IMR-90 (cell line): ENCODE data around the gene RAB1A. TPM values are rescaled to one million over a fixed set of nuclear protein-coding genes. Genes with fewer than 3 reads are reported as not detected.

ENCODE experiments used
- ATAC-seq: fragments of 200-7000 bp; cut with Tn5 transposase; 2 replicates; pipeline ENCODE4 v1.9.1; 2020; ENCODE audit warnings: low read depth, mild to moderate bottlenecking, moderate library complexity
- BruUV-seq: library from RNA; stranded (reverse); fragments of 400-500 nt; replicated peaks from 2 replicates; lab custom pipeline; 2021; lab: Mats Ljungman, UMichigan
- CTCF ChIA-PET: fragments of 300-600 bp; formaldehyde crosslinking; extraction: SDS; loops from one replicate; lab custom pipeline; 2021; ENCODE audit warnings: antibody characterized with exemption; lab: Yijun Ruan, JAX
- POLR2A ChIA-PET: fragments of 300-600 bp; sonication (Branson Sonifier 250); formaldehyde crosslinking; loops from one replicate; lab custom pipeline; 2022; ENCODE audit warnings: antibody characterized with exemption; ENCODE audit not compliant: unreplicated experiment; lab: Charles Lee
- DNase-seq: peaks from one replicate; pipeline ENCODE4 v3.0.0; 2013
- H2AFZ ChIP-seq: replicated peaks from 2 replicates; pipeline ENCODE3; 2013; ENCODE audit warnings: low read length, mild to moderate bottlenecking; ENCODE audit not compliant: poor library complexity
- H2AK5ac ChIP-seq: 2 replicates; pipeline ENCODE4 v1.6.1; 2013; ENCODE audit warnings: low read depth, low read length, inconsistent platforms
- H2AK9ac ChIP-seq: replicated peaks from 2 replicates; pipeline ENCODE3; 2013; ENCODE audit warnings: mild to moderate bottlenecking, low read depth, low read length, moderate library complexity; ENCODE audit not compliant: poor library complexity
- H2BK120ac ChIP-seq: 2 replicates; pipeline ENCODE4 v1.6.1; 2013; ENCODE audit warnings: low read depth, low read length, inconsistent platforms
- H2BK15ac ChIP-seq: 3 replicates; pipeline ENCODE4 v1.6.1; 2013; ENCODE audit warnings: low read depth, low read length, inconsistent platforms
- H2BK20ac ChIP-seq: 2 replicates; pipeline ENCODE4 v1.6.1; 2013; ENCODE audit warnings: low read depth, mild to moderate bottlenecking, inconsistent platforms, low read length, moderate library complexity
- H2BK5ac ChIP-seq: 2 replicates; pipeline ENCODE4 v1.6.1; 2013; ENCODE audit warnings: mild to moderate bottlenecking, low read depth, low read length, inconsistent platforms; ENCODE audit not compliant: poor library complexity, severe bottlenecking
- H3K14ac ChIP-seq: replicated peaks from 2 replicates; pipeline ENCODE4 v1.6.1; 2013; ENCODE audit warnings: low read depth, low read length, inconsistent platforms
- H3K18ac ChIP-seq: 2 replicates; pipeline ENCODE4 v1.6.1; 2013; ENCODE audit warnings: low read depth, low read length, control low read depth
- H3K23ac ChIP-seq: 2 replicates; pipeline ENCODE4 v1.6.1; 2013; ENCODE audit warnings: low read depth, low read length, inconsistent platforms
- H3K27ac ChIP-seq: 2 replicates; pipeline ENCODE4 v1.5.1; 2013; ENCODE audit warnings: mild to moderate bottlenecking, control low read depth, low read length; ENCODE audit not compliant: insufficient read depth
- H3K27me3 ChIP-seq: 2 replicates; pipeline ENCODE4 v1.6.1; 2013; ENCODE audit warnings: low read length; ENCODE audit not compliant: control insufficient read depth, insufficient read depth
- H3K36me3 ChIP-seq: 2 replicates; pipeline ENCODE4 v1.6.1; 2013; ENCODE audit warnings: low read length, mixed read lengths; ENCODE audit not compliant: control insufficient read depth, insufficient read depth
- H3K4ac ChIP-seq: 2 replicates; pipeline ENCODE4 v1.6.1; 2013; ENCODE audit warnings: low read depth, low read length, inconsistent platforms
- H3K4me1 ChIP-seq: 2 replicates; pipeline ENCODE4 v1.6.1; 2013; ENCODE audit warnings: low read length, mixed read lengths; ENCODE audit not compliant: control insufficient read depth, insufficient read depth
- H3K4me2 ChIP-seq: 2 replicates; pipeline ENCODE4 v1.6.1; 2013; ENCODE audit warnings: low read depth, mild to moderate bottlenecking, control low read depth, low read length, moderate library complexity
- H3K4me3 ChIP-seq: 2 replicates; pipeline ENCODE4 v1.5.1; 2013; ENCODE audit warnings: low read depth, mild to moderate bottlenecking, control low read depth, low read length, moderate library complexity; ENCODE audit not compliant: insufficient read depth
- H3K56ac ChIP-seq: 2 replicates; pipeline ENCODE4 v1.6.1; 2013; ENCODE audit warnings: low read length, inconsistent platforms; ENCODE audit not compliant: insufficient read depth; ENCODE audit errors: extremely low read depth
- H3K79me1 ChIP-seq, 2 experiments: 2 replicates each; pipeline ENCODE4 v1.6.1; 2013; ENCODE audit warnings: low read length in 2 of 2, inconsistent platforms in 1 of 2, low read depth in 1 of 2
- H3K9ac ChIP-seq: 2 replicates; pipeline ENCODE4 v1.6.1; 2013; ENCODE audit warnings: low read depth, low read length, control low read depth
- H3K9me1 ChIP-seq: 2 replicates; pipeline ENCODE4 v1.6.1; 2013; ENCODE audit warnings: low read length, inconsistent platforms; ENCODE audit not compliant: insufficient read depth
- H3K9me3 ChIP-seq: 2 replicates; pipeline ENCODE4 v1.6.1; 2013; ENCODE audit warnings: low read length; ENCODE audit not compliant: control insufficient read depth, insufficient read depth
- H4K20me1 ChIP-seq: 2 replicates; pipeline ENCODE4 v1.6.1; 2013; ENCODE audit warnings: low read length, inconsistent platforms; ENCODE audit not compliant: insufficient read depth
- H4K5ac ChIP-seq: 2 replicates; pipeline ENCODE4 v1.6.1; 2013; ENCODE audit warnings: mild to moderate bottlenecking, low read depth, low read length, control low read depth
- H4K8ac ChIP-seq, 2 experiments: 2 replicates each; pipeline ENCODE4 v1.6.1; 2013; ENCODE audit warnings: low read depth in 2 of 2, low read length in 2 of 2, control low read depth in 1 of 2, inconsistent platforms in 1 of 2
- H4K91ac ChIP-seq: 2 replicates; pipeline ENCODE4 v1.6.1; 2013; ENCODE audit warnings: low read depth, low read length, inconsistent platforms; ENCODE audit not compliant: insufficient read depth
- BHLHE40 ChIP-seq: fragments of 150-350 bp; IDR thresholded peaks from 2 replicates; pipeline ENCODE4 v1.6.1; 2016; ENCODE audit warnings: mild to moderate bottlenecking, low read depth, low read length
- CHD1 ChIP-seq: IDR thresholded peaks from 2 replicates; pipeline ENCODE4 v1.6.1; 2012; ENCODE audit warnings: low read depth, low read length, improper control_type of control experiment
- CTCF ChIP-seq: conservative IDR thresholded peaks from 2 replicates; pipeline ENCODE4 v1.5.1; 2012; ENCODE audit warnings: mild to moderate bottlenecking, low read depth, low read length, improper control_type of control experiment
- ELK1 ChIP-seq: fragments of 150-350 bp; IDR thresholded peaks from 2 replicates; pipeline ENCODE4 v1.6.1; 2016; ENCODE audit warnings: low read depth, mild to moderate bottlenecking, low read length, moderate library complexity, borderline replicate concordance
- MAFK ChIP-seq: IDR thresholded peaks from 2 replicates; pipeline ENCODE4 v1.6.1; 2012; ENCODE audit warnings: low read depth, low read length, improper control_type of control experiment
- NFE2L2 ChIP-seq: fragments of 150-350 bp; IDR thresholded peaks from 2 replicates; pipeline ENCODE4 v1.6.1; 2016; ENCODE audit warnings: low read depth, mild to moderate bottlenecking, low read length
- POLR2A ChIP-seq: IDR thresholded peaks from 2 replicates; pipeline ENCODE4 v1.6.1; 2012; ENCODE audit warnings: mild to moderate bottlenecking, low read depth, low read length
- SMC3 ChIP-seq: fragments of 150-350 bp; IDR thresholded peaks from 2 replicates; pipeline ENCODE4 v1.6.1; 2016; ENCODE audit warnings: low read depth, mild to moderate bottlenecking, antibody characterized with exemption, low read length, moderate library complexity
- WGBS, 2 experiments: methylation state at CpG; one replicate each; pipeline versions ENCODE4 v1.1.5 to v1.1.7; 2013; ENCODE audit warnings: missing lambda C conversion rate in 2 of 2; ENCODE audit not compliant: insufficient read length in 1 of 2; ENCODE audit errors: extremely low coverage in 2 of 2; 5-methylcytosine and 5-hydroxymethylcytosine counted together
- dilution Hi-C: fragments of 300-500 bp; cut with HindIII; formaldehyde crosslinking; loops from one replicate; pipeline ENCODE4 v1.14.3; 2018; ENCODE audit warnings: low sequenced_read_pairs; ENCODE audit not compliant: unreplicated experiment
- in situ Hi-C: fragments of 300-500 bp; cut with MboI; formaldehyde crosslinking; loops from 3 replicates; pipeline ENCODE4 v1.14.3; 2019; ENCODE audit warnings: low sequenced_read_pairs, inconsistent platforms, mixed read lengths
- intact Hi-C: fragments of 100-400 bp; cut with micrococcal nuclease; formaldehyde crosslinking; loops from 2 replicates; pipeline ENCODE4 v1.10.0; 2022
- polyA plus RNA-seq, 3 experiments: library from polyadenylated mRNA; depleted of rRNA; stranded (reverse); fragments of >200 nt; gene quantifications; 2 replicates each; pipeline ENCODE4 v1.2.3, GENCODE V29; 2012; ENCODE audit warnings: low replicate concordance in 1 of 3
- total RNA-seq: library from RNA; depleted of rRNA; stranded (reverse); fragments of >200 nt; gene quantifications from 2 replicates; pipeline ENCODE4 v1.2.3, GENCODE V29; 2012

Gene RAB1A
- total and polyA plus RNA-seq, 2 of the 4 experiments (the other 2 are of a cell fraction): 114 to 169 TPM

GRCh38 chr2:65158557-65158956, 28.7 kb upstream of the RAB1A start:
- no peak overlapping the region for H3K27ac ChIP-seq
- no peak overlapping the region for H4K8ac ChIP-seq
- dilution Hi-C loops (no loop called here), in situ Hi-C loops (loop anchor here (25.0 kb wide), 1 partner anchor 246 kb away; no protein-coding TSS in a partner anchor), intact Hi-C loops (no loop called here)
- 60% methylated on average over 1 of the region's 6 CpGs; no CpG with 5 or more reads in 1 of the 2 experiments for WGBS, 2 experiments
- DNase-seq (no peak), ATAC-seq (no peak)
- H3K4ac ChIP-seq: no peak overlapping the region
- BruUV-seq: no TSS peak
- H3K27me3 ChIP-seq: peaks cover 3% of the 10 kb centered on the region
- H2BK120ac ChIP-seq: no peak overlapping the region
- no peak overlapping the region for H3K14ac ChIP-seq
- H3K4me1 ChIP-seq: no peaks in the 10 kb centered on the region
- H3K9me3 ChIP-seq: no peaks in the 10 kb centered on the region
- H3K9ac ChIP-seq: no peak overlapping the region
- ChIA-PET POLR2A (interaction anchor here (0.5 to 0.6 kb wide), 2 partner anchors 21 to 250 kb away, joined by 3 read pairs; no protein-coding TSS in a partner anchor), CTCF (no interaction called here)
- H2BK15ac ChIP-seq: no peak overlapping the region
- no peak overlapping the region for H3K56ac ChIP-seq
- no peak overlapping the region for H3K4me2 ChIP-seq
- H3K9me1 ChIP-seq: no peaks in the 10 kb centered on the region
- H2AK5ac ChIP-seq: no peak overlapping the region
- no peak overlapping the region for H3K18ac ChIP-seq
- H3K4me3 ChIP-seq: no peak overlapping the region
- H2BK20ac ChIP-seq: no peak overlapping the region
- no peaks in the 10 kb centered on the region for H3K79me1 ChIP-seq
- no peaks in the 10 kb centered on the region for H4K20me1 ChIP-seq
- no peak overlapping the region for H2AK9ac ChIP-seq
- H4K91ac ChIP-seq: no peak overlapping the region
- no peak overlapping the region for H3K23ac ChIP-seq
- no peak overlapping the region for H4K5ac ChIP-seq
- no peaks in the 10 kb centered on the region for H3K36me3 ChIP-seq
- H2AFZ ChIP-seq: no peak overlapping the region
- no peak for TF ChIP-seq NFE2L2
- TF ChIP-seq CHD1: no peak
- TF ChIP-seq SMC3: no peak
- no peak for TF ChIP-seq CTCF
- TF ChIP-seq POLR2A: no peak
- no peak for TF ChIP-seq BHLHE40
- TF ChIP-seq ELK1: no peak
- no peak for TF ChIP-seq MAFK
- no peak overlapping the region for H2BK5ac ChIP-seq
